Vagina (tissue), 2 donors: ENCODE results near the gene PPP2R3C.

Experiments used
- CTCF ChIP-seq, 3 experiments: fragments of 450-650 bp in 2 of 3; fragments of 200-600 bp in 1 of 3; sonication (generic) in 1 of 3; IDR thresholded peaks; one replicate each; pipeline ENCODE4 v1.5.1; 2017 to 2019; ENCODE audit warnings: antibody characterized with exemption in 3 of 3, mild to moderate bottlenecking in 2 of 3, moderate library complexity in 2 of 3
- POLR2A ChIP-seq, 2 donors: fragments of 450-650 bp; IDR thresholded peaks; one replicate each; pipeline ENCODE4 v1.6.1; 2017; ENCODE audit warnings: antibody characterized with exemption in 2 of 2, mild to moderate bottlenecking in 2 of 2, moderate library complexity in 2 of 2

GRCh38 chr14:35050652-35051051, 71.1 kb downstream of the PPP2R3C start:
- no peak for TF ChIP-seq POLR2A (IDR thresholded peaks at IDR 0.05)
- no peak for TF ChIP-seq CTCF (IDR thresholded peaks at IDR 0.05)
